Measurements from ENCODE around the gene HMX1. TPM values are rescaled to one million over a fixed set of nuclear protein-coding genes. Genes with fewer than 3 reads are reported as not detected.

HMX1 gene
- total RNA-seq, 1 experiment from 2014 or later: not detected

GRCh38 chr4:8907596-8908205, 36.1 kb upstream of the HMX1 start:
- intact Hi-C loops (cut with micrococcal nuclease): no loop called here
- TF ChIP-seq EZH2 (IDR thresholded peaks at IDR 0.05; ENCODE audit: low read length, unreplicated experiment) (no peak), CTCF (conservative IDR thresholded peaks at IDR 0.05; ENCODE audit: low read depth, low read length) (no peak), EZH2phosphoT487 (IDR thresholded peaks at IDR 0.05; ENCODE audit: borderline replicate concordance, low read length) (no peak)
- Histone ChIP-seq H3K9me3 (ENCODE audit: low read length) (no peaks in the 10 kb centered on the region), H2AFZ (ENCODE audit: low read length) (no peak overlapping the region), H3K9me2 (replicated peaks; ENCODE audit: low read length) (no peaks in the 10 kb centered on the region), H4K20me1 (ENCODE audit: low read length) (no peaks in the 10 kb centered on the region), H3K4me3 (ENCODE audit: low read length) (no peak overlapping the region), H3K4me1 (ENCODE audit: insufficient read depth, low read length) (no peaks in the 10 kb centered on the region), H3K4me2 (ENCODE audit: low read length) (no peak overlapping the region), H3K9ac (ENCODE audit: low read length) (no peak overlapping the region), H3K79me2 (ENCODE audit: low read length) (no peaks in the 10 kb centered on the region), H3K27me3 (ENCODE audit: low read length) (peaks cover 39% of the 10 kb centered on the region), H3F3A (ENCODE audit: low read length, unreplicated experiment) (no peaks in the 10 kb centered on the region), H3K27ac (ENCODE audit: low read length) (no peak overlapping the region), H3K36me3 (ENCODE audit: low read depth, low read length) (no peaks in the 10 kb centered on the region)
- CTCF ChIA-PET: no interaction called here
- no peak for ATAC-seq
- POLR2A ChIA-PET (ENCODE audit: unreplicated experiment): no interaction called here
- no peak for DNase-seq
- BruUV-seq (replicated peaks): no TSS peak

DNA sequence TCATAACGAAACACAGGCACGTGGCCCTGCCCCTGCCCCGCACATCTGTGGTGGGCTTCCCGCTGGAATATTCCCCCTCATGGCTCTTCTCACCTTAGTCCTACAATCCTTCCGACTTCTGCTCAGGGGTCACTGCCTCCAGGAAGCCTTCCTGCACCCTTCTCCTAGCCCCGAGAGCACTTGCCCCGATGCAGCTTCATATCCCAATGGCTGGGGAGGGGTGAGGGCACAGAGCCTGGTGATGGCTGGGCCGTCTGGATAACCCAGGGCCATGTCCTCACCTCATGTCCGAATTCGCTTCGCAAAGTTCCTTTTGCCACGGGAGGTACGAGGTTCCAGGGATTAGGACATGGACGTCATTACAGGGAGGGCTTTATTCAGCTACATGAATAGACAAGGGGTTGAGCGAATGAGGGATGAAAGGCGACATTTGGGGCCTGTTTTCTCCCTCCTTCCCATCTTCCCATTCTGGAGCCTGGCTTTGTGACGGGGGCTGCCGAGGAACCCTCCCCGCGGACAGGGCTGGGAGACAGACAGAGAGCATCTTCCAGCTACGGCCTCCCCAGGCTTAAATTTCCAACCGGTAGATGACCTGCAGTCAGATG, 35.5 kb upstream of the HMX1 start:
- Histone ChIP-seq H3K4me3 (ENCODE audit: low read length) (no peak overlapping the region), H3K27ac (ENCODE audit: low read length) (no peak overlapping the region), H3K27me3 (ENCODE audit: low read length) (peaks cover 39% of the 10 kb centered on the region), H3K9me3 (ENCODE audit: low read length) (no peaks in the 10 kb centered on the region), H3F3A (ENCODE audit: low read length, unreplicated experiment) (no peaks in the 10 kb centered on the region), H3K4me2 (ENCODE audit: low read length) (no peak overlapping the region), H2AFZ (ENCODE audit: low read length) (no peak overlapping the region), H3K9me2 (replicated peaks; ENCODE audit: low read length) (no peaks in the 10 kb centered on the region), H4K20me1 (ENCODE audit: low read length) (no peaks in the 10 kb centered on the region), H3K79me2 (ENCODE audit: low read length) (no peaks in the 10 kb centered on the region), H3K9ac (ENCODE audit: low read length) (no peak overlapping the region), H3K36me3 (ENCODE audit: low read depth, low read length) (no peaks in the 10 kb centered on the region), H3K4me1 (ENCODE audit: insufficient read depth, low read length) (no peaks in the 10 kb centered on the region)
- intact Hi-C loops (cut with micrococcal nuclease): no loop called here
- ATAC-seq: no peak
- no peak for DNase-seq
- no TSS peak for BruUV-seq (replicated peaks)
- no peak for TF ChIP-seq EZH2 (IDR thresholded peaks at IDR 0.05; ENCODE audit: low read length, unreplicated experiment)
- TF ChIP-seq EZH2phosphoT487 (IDR thresholded peaks at IDR 0.05; ENCODE audit: borderline replicate concordance, low read length): no peak
- POLR2A ChIA-PET (ENCODE audit: unreplicated experiment): no interaction called here
- CTCF ChIA-PET: no interaction called here

GRCh38 chr4:8906668-8906970, 35.0 kb upstream of the HMX1 start:
- ChIA-PET CTCF (no interaction called here), POLR2A (ENCODE audit: unreplicated experiment) (no interaction called here)
- no peak for ATAC-seq
- Histone ChIP-seq H3F3A (ENCODE audit: low read length, unreplicated experiment) (no peaks in the 10 kb centered on the region), H3K4me2 (ENCODE audit: low read length) (no peak overlapping the region), H3K9me2 (replicated peaks; ENCODE audit: low read length) (no peaks in the 10 kb centered on the region), H3K36me3 (ENCODE audit: low read depth, low read length) (no peaks in the 10 kb centered on the region), H2AFZ (ENCODE audit: low read length) (no peak overlapping the region), H3K27ac (ENCODE audit: low read length) (no peak overlapping the region), H3K9me3 (ENCODE audit: low read length) (no peaks in the 10 kb centered on the region), H3K9ac (ENCODE audit: low read length) (no peak overlapping the region), H3K79me2 (ENCODE audit: low read length) (no peaks in the 10 kb centered on the region), H3K4me1 (ENCODE audit: insufficient read depth, low read length) (no peaks in the 10 kb centered on the region), H4K20me1 (ENCODE audit: low read length) (no peaks in the 10 kb centered on the region), H3K4me3 (ENCODE audit: low read length) (no peak overlapping the region), H3K27me3 (ENCODE audit: low read length) (peaks cover 39% of the 10 kb centered on the region)
- no TSS peak for BruUV-seq (replicated peaks)
- DNase-seq: no peak
- no peak for TF ChIP-seq EZH2phosphoT487 (IDR thresholded peaks at IDR 0.05; ENCODE audit: borderline replicate concordance, low read length)
- no peak for TF ChIP-seq EZH2 (IDR thresholded peaks at IDR 0.05; ENCODE audit: low read length, unreplicated experiment)
- intact Hi-C loops (cut with micrococcal nuclease): no loop called here
